SU-DHL-6 (cell line): ENCODE results near the gene LEFTY1.

Experiments used
- H2AFZ ChIP-seq: fragments of 200-600 bp; sonication (generic); 2 replicates; pipeline ENCODE4 v1.6.1; 2014; ENCODE audit warnings: low read depth, mild to moderate bottlenecking, moderate library complexity, mixed read lengths, antibody characterized with exemption, low read length; ENCODE audit not compliant: severe bottlenecking
- H3F3A ChIP-seq: fragments of 200-600 bp; shearing (Covaris generic); 2 replicates; pipeline ENCODE4 v1.6.0; 2016; ENCODE audit warnings: antibody characterized with exemption, mild to moderate bottlenecking; ENCODE audit not compliant: insufficient read depth
- H3K27ac ChIP-seq: fragments of 200-600 bp; sonication (generic); 2 replicates; pipeline ENCODE4 v1.5.1; 2016; ENCODE audit warnings: low read depth, mild to moderate bottlenecking, low read length, moderate library complexity, mixed read lengths
- H3K27me3 ChIP-seq: fragments of 200-600 bp; sonication (generic), shearing (Covaris generic); 2 replicates; pipeline ENCODE4 v1.6.0; 2014; ENCODE audit warnings: mild to moderate bottlenecking, low read length
- H3K36me3 ChIP-seq: fragments of 200-600 bp; sonication (generic); 2 replicates; pipeline ENCODE4 v1.6.1; 2014; ENCODE audit warnings: mild to moderate bottlenecking, low read length, mixed read lengths
- H3K4me2 ChIP-seq: fragments of 300-600, 200-600 bp; shearing (Covaris generic), sonication (generic); 2 replicates; pipeline ENCODE4 v1.6.0; 2014; ENCODE audit warnings: low read length, low read depth, mild to moderate bottlenecking; ENCODE audit not compliant: poor library complexity, severe bottlenecking
- H3K4me3 ChIP-seq: fragments of 200-600 bp; sonication (generic); 2 replicates; pipeline ENCODE4 v1.5.1; 2014; ENCODE audit warnings: antibody characterized with exemption, low read length, mild to moderate bottlenecking, mixed read lengths; ENCODE audit not compliant: insufficient read depth, poor library complexity, severe bottlenecking
- H3K79me2 ChIP-seq: fragments of 200-600 bp; sonication (generic); 2 replicates; pipeline ENCODE4 v1.6.1; 2014; ENCODE audit warnings: mild to moderate bottlenecking, low read length, moderate library complexity; ENCODE audit not compliant: insufficient read depth
- H3K9ac ChIP-seq: fragments of 200-600 bp; sonication (generic); 2 replicates; pipeline ENCODE4 v1.7.0; 2014; ENCODE audit warnings: mild to moderate bottlenecking, low read length
- H3K9me2 ChIP-seq: fragments of 200-600 bp; sonication (generic); replicated peaks from 2 replicates; pipeline ENCODE4 v1.6.1; 2014; ENCODE audit warnings: low read length; ENCODE audit not compliant: insufficient read depth
- H3K9me3 ChIP-seq: fragments of 200-600 bp; sonication (generic); 2 replicates; pipeline ENCODE4 v1.6.1; 2014; ENCODE audit warnings: low read length, mixed read lengths; ENCODE audit not compliant: insufficient read depth
- H4K20me1 ChIP-seq: fragments of 200-600 bp; sonication (generic); 2 replicates; pipeline ENCODE4 v1.6.1; 2014; ENCODE audit warnings: low read depth, mild to moderate bottlenecking, antibody characterized with exemption, low read length, moderate library complexity, mixed read lengths
- CTCF ChIP-seq: fragments of 200-600 bp; sonication (generic); IDR thresholded peaks from one replicate; pipeline ENCODE4 v1.5.1; 2017; ENCODE audit warnings: antibody characterized with exemption, mild to moderate bottlenecking, low read length, moderate library complexity; ENCODE audit not compliant: insufficient read depth, poor library complexity, severe bottlenecking
- EZH2phosphoT487 ChIP-seq: fragments of 200-600 bp; sonication (generic), shearing (Covaris generic); conservative IDR thresholded peaks from 2 replicates; pipeline ENCODE4 v1.6.1; 2018; ENCODE audit warnings: mild to moderate bottlenecking, antibody characterized with exemption, low read length, moderate library complexity, mixed read lengths

The LEFTY1 gene

GRCh38 chr1:225849925-225850324, 39.0 kb downstream of the LEFTY1 start:
- Histone ChIP-seq H3K27me3 (no peaks in the 10 kb centered on the region), H2AFZ (peak overlapping the region; percentile 25), H3K9me3 (no peaks in the 10 kb centered on the region), H4K20me1 (no peaks in the 10 kb centered on the region), H3K4me2 (peak overlapping the region; percentile 71), H3K79me2 (no peaks in the 10 kb centered on the region), H3K27ac (peak overlapping the region; percentile 92), H3K36me3 (no peaks in the 10 kb centered on the region), H3K4me3 (no peak overlapping the region), H3K9me2 (no peaks in the 10 kb centered on the region), H3K9ac (peak overlapping the region; percentile 51; the same call in 1 of the 2 replicates), H3F3A (peaks cover 24% of the 10 kb centered on the region)
- TF ChIP-seq EZH2phosphoT487 (no peak), CTCF (no peak)

GRCh38 chr1:225848030-225848955, 40.7 kb downstream of the LEFTY1 start:
- Histone ChIP-seq H3K9ac (peak overlapping the region; percentile 51), H3K36me3 (no peaks in the 10 kb centered on the region), H3F3A (peaks cover 24% of the 10 kb centered on the region)

GRCh38 chr1:225847610-225848009, 41.3 kb downstream of the LEFTY1 start:
- peak overlapping the region; percentile 71 for H3K4me2 ChIP-seq

More at GRCh38 chr1:225848030-225848955, 40.7 kb downstream of the LEFTY1 start:
- no peak for TF ChIP-seq EZH2phosphoT487
- no peak for TF ChIP-seq CTCF
- H3K9me3 ChIP-seq, result no peaks in the 10 kb centered on the region
- H3K27me3 ChIP-seq, result no peaks in the 10 kb centered on the region
- peak overlapping the region; percentile 71 for H3K4me2 ChIP-seq
- no peaks in the 10 kb centered on the region for H3K9me2 ChIP-seq
- H2AFZ ChIP-seq, result peak overlapping the region; percentile 85
- H4K20me1 ChIP-seq, result no peaks in the 10 kb centered on the region
- peak overlapping the region; percentile 92 for H3K27ac ChIP-seq
- H3K4me3 ChIP-seq, result peak overlapping the region; percentile 26
- no peaks in the 10 kb centered on the region for H3K79me2 ChIP-seq

More at GRCh38 chr1:225847610-225848009, 41.3 kb downstream of the LEFTY1 start:
- TF ChIP-seq CTCF (no peak), EZH2phosphoT487 (no peak)
- Histone ChIP-seq H3K27me3 (no peaks in the 10 kb centered on the region), H2AFZ (peak overlapping the region; percentile 85), H3K9me3 (no peaks in the 10 kb centered on the region), H3K79me2 (no peaks in the 10 kb centered on the region), H3K4me3 (peak overlapping the region; percentile 26), H3K9me2 (no peaks in the 10 kb centered on the region), H4K20me1 (no peaks in the 10 kb centered on the region), H3F3A (peaks cover 24% of the 10 kb centered on the region), H3K27ac (peak overlapping the region; percentile 92), H3K36me3 (no peaks in the 10 kb centered on the region), H3K9ac (peak overlapping the region; percentile 51)
